GM19455 (cell line): ENCODE data around the gene WWTR1.

Experiments used
- ATAC-seq: cut with Tn5 transposase; IDR thresholded peaks from one replicate; pipeline ENCODE4 v1.9.1; 2021; ENCODE audit not compliant: unreplicated experiment

WWTR1 gene

DNA sequence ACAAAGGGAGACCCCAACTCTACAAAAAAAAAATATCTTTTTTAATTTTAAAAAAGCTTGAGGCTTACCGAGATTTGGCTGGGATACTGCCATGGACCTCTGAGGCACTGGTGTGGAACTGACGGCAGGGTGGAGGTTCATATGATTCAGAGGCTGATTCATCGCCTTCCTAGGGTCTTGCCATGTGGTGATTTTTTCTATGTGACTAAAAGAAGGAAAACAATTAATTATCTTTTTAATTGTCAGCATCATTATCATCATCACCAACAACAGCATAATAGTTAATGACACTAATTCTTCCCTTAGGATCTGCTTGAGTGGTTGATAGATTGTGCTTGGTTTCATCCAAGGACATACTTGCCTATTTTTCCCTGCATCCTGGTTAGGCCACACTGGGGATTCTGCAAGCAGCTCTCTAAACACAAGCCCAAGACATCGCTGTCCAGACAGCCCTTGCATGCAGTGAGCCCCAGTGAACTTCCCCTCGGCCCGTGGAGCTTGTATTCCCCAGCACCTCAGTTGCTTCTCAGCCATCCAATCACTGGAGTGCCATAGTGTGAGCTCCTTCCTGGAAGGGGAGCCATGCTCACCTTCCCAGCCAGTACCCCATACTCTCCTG, 84.9 kb downstream of the WWTR1 start:
- no peak for ATAC-seq

DNA sequence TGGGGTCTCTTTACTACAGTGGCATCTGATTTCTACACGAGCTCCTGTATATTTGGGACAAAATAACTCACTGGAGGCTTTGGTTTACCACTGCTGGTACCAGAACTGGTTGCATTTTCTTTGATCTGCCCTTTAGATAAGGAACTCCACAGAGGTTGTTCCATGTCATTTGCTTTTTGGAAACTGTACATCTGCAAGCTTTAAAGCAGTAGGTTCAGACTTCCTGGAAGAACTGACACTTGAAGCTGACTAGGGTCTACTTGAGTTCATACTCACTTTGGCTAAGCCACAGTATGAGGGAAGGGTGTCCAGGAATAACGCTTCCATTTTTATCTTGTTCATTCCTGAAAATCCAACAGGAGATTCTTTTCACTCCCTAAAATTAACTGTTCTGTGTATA, 86.4 kb downstream of the WWTR1 start:
- ATAC-seq: no peak

GRCh38 chr3:149570016-149570415, 87.8 kb downstream of the WWTR1 start:
- ATAC-seq: no peak

- ATAC-seq: no peak
Observed at GRCh38 chr3:149567381-149567780, 90.4 kb downstream of the WWTR1 start.

DNA sequence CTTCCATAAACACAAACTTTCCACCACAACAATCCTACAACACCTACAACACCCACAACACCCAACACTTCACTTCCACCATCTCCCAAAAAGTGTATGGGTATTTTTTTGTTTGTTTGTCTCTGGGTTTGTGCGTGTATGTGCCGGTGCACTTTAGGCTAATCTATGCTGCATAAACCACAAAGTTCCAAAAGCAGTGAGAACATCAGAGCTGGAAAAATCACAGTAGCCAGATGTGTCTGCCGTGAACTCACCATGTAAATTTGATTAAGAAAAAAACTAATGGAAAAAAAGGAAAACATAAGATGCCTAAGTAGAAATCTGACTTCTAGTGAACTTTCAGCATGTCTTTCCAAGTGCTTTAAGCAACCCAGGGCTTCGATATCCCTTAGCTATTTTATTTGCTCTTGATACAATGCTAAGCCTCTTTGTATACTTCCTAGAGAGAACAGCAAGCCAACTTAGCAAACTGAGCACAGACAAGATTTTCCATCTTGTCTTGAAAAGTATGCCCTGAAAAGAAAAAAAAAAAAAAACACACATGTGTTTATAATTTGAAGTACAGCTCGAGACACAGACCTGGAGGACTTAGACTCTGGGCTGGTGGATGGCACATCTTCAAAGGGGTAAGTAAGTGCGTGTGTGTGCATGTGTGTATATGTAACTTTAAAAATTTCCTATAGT, 91.4 kb downstream of the WWTR1 start:
- no peak for ATAC-seq

DNA sequence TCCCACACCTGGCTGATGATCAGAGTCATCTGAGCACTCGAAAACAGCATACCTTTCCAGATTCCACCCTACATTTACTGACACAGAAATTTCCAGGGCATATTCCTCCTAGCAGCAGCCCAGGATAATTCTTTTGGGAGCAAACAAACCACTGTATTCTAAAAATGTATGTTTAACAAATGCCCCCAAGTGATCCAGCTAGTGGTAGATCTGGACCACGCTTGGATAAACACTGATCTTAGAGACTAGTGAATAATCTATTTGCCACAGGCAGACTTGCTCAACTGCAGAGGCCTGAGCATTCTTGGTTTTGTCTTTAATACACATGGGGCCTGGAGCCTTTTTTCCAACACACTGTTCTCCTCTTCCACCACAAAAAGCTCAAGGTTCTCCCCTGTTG, 93.7 kb downstream of the WWTR1 start:
- no peak for ATAC-seq

GRCh38 chr3:149563114-149563513, 94.7 kb downstream of the WWTR1 start:
- ATAC-seq: no peak

DNA sequence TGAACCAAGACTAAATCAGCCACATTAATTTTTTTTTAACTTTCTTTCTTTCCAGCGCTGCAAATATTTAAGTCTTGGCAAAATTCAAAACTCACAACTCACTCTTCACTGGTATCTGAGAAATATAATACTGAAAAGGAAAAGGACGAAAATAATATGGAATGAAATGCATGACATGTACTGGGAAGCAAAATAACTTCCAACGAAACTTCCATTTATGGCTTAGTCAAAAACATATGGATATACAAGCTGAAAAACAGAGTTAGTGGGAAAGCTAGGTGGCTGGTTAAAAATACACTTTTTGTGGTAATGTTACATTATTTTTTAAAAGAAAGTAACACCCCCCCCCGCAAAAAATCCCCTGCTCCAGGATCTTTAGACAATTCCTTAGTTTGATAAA, 97.2 kb downstream of the WWTR1 start:
- ATAC-seq: no peak

DNA sequence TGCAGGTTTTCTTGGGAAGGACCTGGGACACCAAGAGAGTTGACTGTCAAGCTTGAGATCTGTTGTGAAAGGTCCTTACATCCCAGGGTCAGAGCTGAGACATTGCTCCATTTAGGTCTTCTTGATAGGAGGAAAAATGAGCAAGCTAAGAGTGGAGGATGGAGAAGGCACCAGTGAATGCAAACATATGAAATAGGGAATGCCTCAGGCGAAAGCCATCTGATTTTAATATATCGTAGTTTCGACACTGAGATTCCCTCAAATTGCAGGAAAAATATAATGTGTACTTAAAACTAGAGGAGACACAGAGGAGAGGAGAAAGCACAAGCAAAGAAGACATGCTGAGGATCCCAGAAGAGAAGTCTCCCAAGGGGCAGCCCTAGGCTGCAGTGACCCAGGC, 97.8 kb downstream of the WWTR1 start:
- ATAC-seq: no peak

DNA sequence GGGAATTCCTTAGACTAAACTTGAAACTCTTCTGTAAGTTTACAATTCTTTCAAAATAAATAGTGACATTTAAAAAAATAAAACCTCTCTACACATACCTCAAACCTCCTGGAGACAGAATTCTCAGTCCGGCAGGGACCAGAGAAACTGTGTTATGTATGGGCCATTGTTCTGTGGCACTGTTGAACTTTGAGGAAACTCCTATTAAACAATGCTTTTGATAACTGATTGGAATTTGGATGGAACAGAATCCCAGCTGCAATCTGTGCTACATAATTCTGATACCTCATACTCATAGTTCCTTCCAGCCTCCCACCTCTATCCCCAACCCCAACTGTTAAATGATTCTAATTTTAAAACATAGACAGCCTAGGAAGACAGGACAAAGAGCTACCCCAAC, 98.3 kb downstream of the WWTR1 start:
- ATAC-seq: no peak

- ATAC-seq: no peak
Observed at GRCh38 chr3:149555927-149556326, 101.9 kb downstream of the WWTR1 start.

DNA sequence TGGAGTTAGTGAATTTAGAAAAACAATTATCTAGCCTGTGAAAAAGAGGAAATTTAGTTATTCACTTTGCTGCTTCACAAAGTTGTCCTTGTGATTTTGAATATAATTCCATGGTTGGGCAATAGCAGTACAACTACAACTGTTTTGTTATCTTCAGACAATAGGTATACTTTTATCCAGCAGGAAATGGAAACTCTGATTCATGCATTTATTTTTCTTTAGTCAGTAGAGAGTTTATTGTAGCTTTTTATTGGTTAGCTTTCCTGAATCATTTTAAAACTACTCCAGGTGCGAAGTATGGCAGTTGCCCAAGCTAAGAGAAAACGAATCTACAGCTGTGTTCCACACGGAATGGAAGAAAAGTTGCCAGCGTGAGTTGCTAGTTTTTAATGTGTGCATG, 103.0 kb downstream of the WWTR1 start:
- no peak for ATAC-seq

DNA sequence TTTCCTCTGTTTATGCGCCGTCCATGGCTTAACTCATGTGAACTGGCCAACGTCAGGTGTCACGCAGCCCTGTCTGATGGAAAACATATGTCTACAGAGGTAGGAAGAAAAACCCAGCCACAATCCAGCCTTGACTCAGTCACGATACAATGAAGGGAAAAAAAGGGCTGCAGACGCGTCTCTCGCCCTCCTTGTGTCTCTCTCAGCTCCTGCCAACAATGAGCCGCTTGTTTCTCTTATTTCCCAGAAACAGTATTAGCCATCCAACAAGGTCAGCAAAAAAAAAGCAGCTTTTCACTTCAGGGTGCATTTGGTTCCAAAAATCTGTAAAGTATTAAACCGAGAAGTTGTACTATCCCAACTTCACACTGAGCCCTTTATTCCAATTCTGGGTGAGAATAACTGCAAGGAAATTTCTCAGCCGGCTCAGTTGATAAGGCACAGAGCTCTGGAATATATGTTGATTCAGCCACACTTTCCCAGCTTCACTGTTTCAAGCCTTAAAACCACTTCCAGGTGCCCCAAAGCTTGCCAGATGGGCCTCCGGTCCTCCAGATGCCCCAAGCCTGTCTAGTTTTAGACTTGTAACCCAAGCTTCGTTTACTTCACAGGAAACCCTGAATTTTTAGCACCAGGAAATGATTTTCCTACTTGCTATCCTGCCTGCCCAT, 103.9 kb downstream of the WWTR1 start:
- no peak for ATAC-seq

- ATAC-seq: no peak
Observed at GRCh38 chr3:149552700-149553099, 105.1 kb downstream of the WWTR1 start.

DNA sequence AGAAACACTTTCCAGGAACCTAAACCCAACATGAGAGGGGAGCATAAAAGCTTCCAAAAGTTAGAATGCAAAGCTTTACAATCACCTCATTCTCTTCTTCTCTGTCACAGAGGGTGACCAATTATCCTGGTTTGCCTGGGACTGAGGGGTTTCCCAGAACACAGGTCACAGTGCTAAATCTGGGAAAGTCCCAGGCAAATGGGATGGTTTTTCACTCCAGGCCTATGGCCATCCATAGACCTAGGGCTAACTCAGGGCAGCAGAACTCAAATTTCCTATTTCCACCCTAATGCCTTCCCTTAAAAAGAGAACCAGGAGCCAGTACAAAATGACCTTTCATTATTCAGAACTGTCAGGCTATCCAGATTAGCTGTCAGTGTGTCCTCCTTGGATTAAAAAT, 106.3 kb downstream of the WWTR1 start:
- no peak for ATAC-seq

GRCh38 chr3:149548669-149549065, 109.2 kb downstream of the WWTR1 start:
- no peak for ATAC-seq

DNA sequence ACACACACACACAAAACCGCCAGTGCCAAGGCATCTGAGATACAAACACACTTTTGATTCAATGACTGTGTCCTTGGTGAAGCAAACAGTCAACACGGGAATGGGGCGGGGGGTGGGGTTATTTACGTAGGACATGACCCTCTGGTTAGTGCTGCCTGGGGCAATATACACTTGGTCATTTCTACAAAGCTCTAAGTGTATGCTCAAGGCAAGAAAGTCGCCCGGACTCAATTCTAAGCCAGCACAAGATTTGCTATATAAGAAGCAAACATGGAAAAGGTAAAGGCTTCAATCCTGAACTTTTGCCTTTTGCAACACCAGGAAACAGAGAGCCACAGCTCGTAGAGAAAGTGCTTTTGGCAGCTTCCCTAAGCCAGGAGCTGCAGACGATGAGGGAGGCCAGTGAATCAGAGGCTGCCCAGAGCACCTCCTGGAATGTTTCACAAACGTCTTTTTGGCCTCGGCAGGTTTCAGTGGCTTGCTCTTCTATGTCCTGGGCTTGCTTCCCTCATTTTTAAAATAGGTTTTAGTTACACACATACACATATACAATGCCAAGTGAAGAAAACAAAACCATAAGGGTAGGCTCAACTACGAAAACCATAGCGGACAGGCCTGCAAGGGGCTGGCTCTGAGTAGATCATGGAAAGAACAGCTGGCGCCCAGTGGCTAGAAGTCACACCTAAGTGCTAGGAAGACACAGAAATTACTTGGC, 109.7 kb downstream of the WWTR1 start:
- no peak for ATAC-seq

DNA sequence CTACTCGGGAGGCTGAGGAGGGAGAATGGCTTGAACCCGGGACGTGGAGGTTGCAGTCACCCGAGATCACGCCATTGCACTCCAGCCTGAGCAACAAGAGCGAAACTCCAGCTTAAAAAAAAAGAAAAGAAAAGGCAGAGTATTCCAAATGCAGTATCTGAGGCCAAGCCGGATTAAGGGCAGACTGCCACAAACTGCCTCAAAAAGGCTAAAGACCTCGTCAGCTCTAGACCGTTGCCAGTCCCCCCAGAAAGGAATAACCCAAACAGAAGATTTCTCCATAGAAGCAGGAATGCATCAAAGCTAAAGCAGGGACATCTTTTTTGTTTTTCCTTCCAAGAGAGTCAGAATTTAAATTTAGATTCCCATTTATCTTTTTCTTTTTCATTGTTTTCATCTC, 110.4 kb downstream of the WWTR1 start:
- ATAC-seq: no peak

DNA sequence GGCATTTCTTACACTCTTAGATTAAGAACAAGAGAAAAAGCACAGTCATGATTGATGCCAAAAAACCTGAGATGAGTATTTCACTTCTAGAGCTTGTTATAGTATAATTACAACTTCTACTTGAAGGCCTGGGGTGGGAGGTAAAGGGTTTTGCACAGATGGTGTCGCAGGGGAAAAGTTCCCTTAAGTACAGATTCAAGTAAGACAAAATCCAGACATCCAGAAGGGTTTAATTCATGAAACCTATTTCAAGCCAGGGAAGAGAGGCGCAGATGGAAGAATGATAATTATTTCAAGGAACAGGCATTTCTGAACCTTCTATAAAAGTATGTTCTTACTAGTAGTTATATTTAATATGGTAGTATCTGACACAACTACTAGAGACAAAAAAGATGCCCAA, 112.8 kb downstream of the WWTR1 start:
- ATAC-seq: no peak

- no peak for ATAC-seq
Observed at GRCh38 chr3:149542375-149543312, 115.2 kb downstream of the WWTR1 start.

DNA sequence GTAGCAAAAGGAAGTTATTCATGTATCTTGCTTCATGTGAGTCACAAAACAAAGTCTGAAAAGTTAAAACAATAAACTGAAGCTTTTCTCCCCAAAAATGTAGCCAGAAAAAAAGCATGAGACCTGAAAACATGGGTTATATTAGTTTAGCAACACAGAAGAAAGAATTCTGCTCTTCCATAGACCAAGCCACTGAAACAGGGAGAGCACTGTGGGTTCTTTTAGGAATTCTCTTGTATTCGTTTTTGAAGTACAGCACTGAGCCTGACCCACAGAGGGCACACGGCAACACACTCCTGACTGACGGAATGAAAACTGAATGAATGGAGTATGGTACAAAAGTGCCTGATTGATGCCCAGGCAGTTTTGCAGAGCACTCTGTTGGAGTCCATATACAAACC, 116.7 kb downstream of the WWTR1 start:
- ATAC-seq: no peak
